HG02885 (cell line): ENCODE data around the gene MARVELD2.

Experiments
- ATAC-seq: cut with Tn5 transposase; IDR thresholded peaks from one replicate; pipeline ENCODE4 v1.9.1; 2021; ENCODE audit warnings: mild to moderate bottlenecking; ENCODE audit not compliant: unreplicated experiment, poor library complexity

MARVELD2 gene

GRCh38 chr5:69492391-69492922 is 77.5 kb downstream of the MARVELD2 start, which contains the start of gene OCLN:
Gene OCLN, plus strand, starts transcription at chr5:69492790. Its CDS starts 11,455 bp downstream, at chr5:69504245.
- ATAC-seq = peak; percentile 57

- peak; percentile 47 for ATAC-seq
These were observed 78.0 kb downstream of the MARVELD2 start for GRCh38 chr5:69492923-69493395.

GRCh38 chr5:69493396-69494133 is 78.6 kb downstream of the MARVELD2 start:
- peak; percentile 37 for ATAC-seq
